Measurements from ENCODE around the gene APOH. TPM values are rescaled to one million over a fixed set of nuclear protein-coding genes. Genes with fewer than 3 reads are reported as not detected.
A peak's percentile ranks its signal among the peaks of the same experiment; 100 is the strongest.

APOH gene
- total RNA-seq, 1 donor from 2014 or later, result not detected

- no peaks in the 10 kb centered on the region for H3K27me3 Mint-ChIP-seq (ENCODE audit: unreplicated experiment)
- H3K4me3 Mint-ChIP-seq (ENCODE audit: unreplicated experiment), result no peak overlapping the region
- H3K4me1 Mint-ChIP-seq (ENCODE audit: unreplicated experiment), result peaks cover 4% of the 10 kb centered on the region
- H3K9me3 Mint-ChIP-seq (ENCODE audit: unreplicated experiment), result no peaks in the 10 kb centered on the region
- no peak for TF ChIP-seq CTCF (IDR thresholded peaks at IDR 0.05)
- no peak overlapping the region for H3K27ac Mint-ChIP-seq (ENCODE audit: unreplicated experiment)
- H3K36me3 Mint-ChIP-seq (ENCODE audit: unreplicated experiment), result no peaks in the 10 kb centered on the region
- no peak for DNase-seq (ENCODE audit: extremely low spot score, unreplicated experiment)
These were observed 21.5 kb upstream of the APOH start for GRCh38 chr17:66250686-66251085.

- no peak overlapping the region for H3K27ac Mint-ChIP-seq (ENCODE audit: unreplicated experiment)
- no peaks in the 10 kb centered on the region for H3K4me1 Mint-ChIP-seq (ENCODE audit: unreplicated experiment)
- no peaks in the 10 kb centered on the region for H3K9me3 Mint-ChIP-seq (ENCODE audit: unreplicated experiment)
- DNase-seq (ENCODE audit: extremely low spot score, unreplicated experiment), result no peak
- no peak for TF ChIP-seq CTCF (IDR thresholded peaks at IDR 0.05)
- H3K36me3 Mint-ChIP-seq (ENCODE audit: unreplicated experiment), result no peaks in the 10 kb centered on the region
- no peaks in the 10 kb centered on the region for H3K27me3 Mint-ChIP-seq (ENCODE audit: unreplicated experiment)
- H3K4me3 Mint-ChIP-seq (ENCODE audit: unreplicated experiment), result no peak overlapping the region
These were observed 19.1 kb upstream of the APOH start for GRCh38 chr17:66248285-66248684.

- no peaks in the 10 kb centered on the region for H3K36me3 Mint-ChIP-seq (ENCODE audit: unreplicated experiment)
These were observed 12.6 kb upstream of the APOH start for GRCh38 chr17:66241839-66242238.

GRCh38 chr17:66240630-66241029, 11.4 kb upstream of the APOH start:
- no peaks in the 10 kb centered on the region for H3K27me3 Mint-ChIP-seq (ENCODE audit: unreplicated experiment)
- no peak overlapping the region for H3K27ac Mint-ChIP-seq (ENCODE audit: unreplicated experiment)
- no peak for DNase-seq (ENCODE audit: extremely low spot score, unreplicated experiment)
- no peaks in the 10 kb centered on the region for H3K36me3 Mint-ChIP-seq (ENCODE audit: unreplicated experiment)
- H3K4me1 Mint-ChIP-seq (ENCODE audit: unreplicated experiment), result peaks cover 5% of the 10 kb centered on the region
- H3K4me3 Mint-ChIP-seq (ENCODE audit: unreplicated experiment), result no peak overlapping the region
- no peaks in the 10 kb centered on the region for H3K9me3 Mint-ChIP-seq (ENCODE audit: unreplicated experiment)
- no peak for TF ChIP-seq CTCF (IDR thresholded peaks at IDR 0.05)

More at GRCh38 chr17:66241839-66242238, 12.6 kb upstream of the APOH start:
- TF ChIP-seq CTCF (IDR thresholded peaks at IDR 0.05), result no peak
- DNase-seq (ENCODE audit: extremely low spot score, unreplicated experiment), result no peak
- Mint-ChIP-seq H3K27ac (ENCODE audit: unreplicated experiment) (no peak overlapping the region), H3K27me3 (ENCODE audit: unreplicated experiment) (no peaks in the 10 kb centered on the region), H3K4me3 (ENCODE audit: unreplicated experiment) (no peak overlapping the region), H3K4me1 (ENCODE audit: unreplicated experiment) (peaks cover 5% of the 10 kb centered on the region), H3K9me3 (ENCODE audit: unreplicated experiment) (no peaks in the 10 kb centered on the region)

- peaks cover 5% of the 10 kb centered on the region for H3K4me1 Mint-ChIP-seq (ENCODE audit: unreplicated experiment)
- no peak overlapping the region for H3K4me3 Mint-ChIP-seq (ENCODE audit: unreplicated experiment)
- no peaks in the 10 kb centered on the region for H3K9me3 Mint-ChIP-seq (ENCODE audit: unreplicated experiment)
- no peak for DNase-seq (ENCODE audit: extremely low spot score, unreplicated experiment)
- no peaks in the 10 kb centered on the region for H3K27me3 Mint-ChIP-seq (ENCODE audit: unreplicated experiment)
- H3K27ac Mint-ChIP-seq (ENCODE audit: unreplicated experiment), result peak overlapping the region; percentile 5
- TF ChIP-seq CTCF (IDR thresholded peaks at IDR 0.05), result no peak
- H3K36me3 Mint-ChIP-seq (ENCODE audit: unreplicated experiment), result no peaks in the 10 kb centered on the region
These were observed 10.8 kb upstream of the APOH start for GRCh38 chr17:66240013-66240412.

Measured in osteocyte (in vitro differentiated cells).